H9 (cell line): ENCODE measurements around the gene IVNS1ABP. TPM values are rescaled to one million over a fixed set of nuclear protein-coding genes. Genes with fewer than 3 reads are reported as not detected.

Experiments
- DNase-seq: peaks from one replicate; pipeline ENCODE4 v3.0.0-alpha.2; 2017
- H2AFZ ChIP-seq: one replicate; pipeline ENCODE4 v1.6.1; 2013; ENCODE audit warnings: mild to moderate bottlenecking, low read length, control low read depth, moderate library complexity
- H2AK5ac ChIP-seq: 2 replicates; pipeline ENCODE4 v1.6.1; 2013; ENCODE audit warnings: low read length, control low read depth, mixed read lengths; ENCODE audit not compliant: insufficient read length
- H2BK120ac ChIP-seq: one replicate; pipeline ENCODE4 v1.6.1; 2013; ENCODE audit warnings: low read depth, mild to moderate bottlenecking, low read length, control low read depth, inconsistent platforms; ENCODE audit not compliant: poor library complexity, severe bottlenecking
- H2BK12ac ChIP-seq: 2 replicates; pipeline ENCODE4 v1.6.1; 2013; ENCODE audit warnings: low read length, control low read depth, mixed read lengths, low read depth; ENCODE audit not compliant: insufficient read length
- H2BK15ac ChIP-seq: 2 replicates; pipeline ENCODE4 v1.6.1; 2013; ENCODE audit warnings: low read depth, low read length, control low read depth
- H2BK20ac ChIP-seq: one replicate; pipeline ENCODE4 v1.6.1; 2013; ENCODE audit warnings: low read depth, mild to moderate bottlenecking, low read length, control low read depth, inconsistent platforms; ENCODE audit not compliant: poor library complexity, severe bottlenecking
- H2BK5ac ChIP-seq: 2 replicates; pipeline ENCODE4 v1.6.1; 2013; ENCODE audit warnings: low read length, control low read depth, mixed read lengths; ENCODE audit not compliant: insufficient read length
- H3K14ac ChIP-seq: 2 replicates; pipeline ENCODE4 v1.6.1; 2013; ENCODE audit warnings: low read length, control low read depth; ENCODE audit not compliant: insufficient read depth
- H3K18ac ChIP-seq: 2 replicates; pipeline ENCODE4 v1.6.1; 2013; ENCODE audit warnings: low read depth, mild to moderate bottlenecking, mixed read lengths, low read length, control low read depth; ENCODE audit not compliant: insufficient read length
- H3K23ac ChIP-seq: 2 replicates; pipeline ENCODE4 v1.6.1; 2013; ENCODE audit warnings: low read length, control low read depth, mixed read lengths, low read depth; ENCODE audit not compliant: insufficient read length
- H3K23me2 ChIP-seq: 2 replicates; pipeline ENCODE4 v1.6.1; 2013; ENCODE audit warnings: low read depth, mild to moderate bottlenecking, mixed read lengths, low read length, control low read depth; ENCODE audit not compliant: insufficient read length, poor library complexity, severe bottlenecking
- H3K27ac ChIP-seq: 2 replicates; pipeline ENCODE4 v1.5.1; 2013; ENCODE audit warnings: low read length, control low read depth, mixed read lengths, low read depth; ENCODE audit not compliant: insufficient read length
- H3K27me3 ChIP-seq: 2 replicates; pipeline ENCODE4 v1.6.1; 2013; ENCODE audit warnings: low read length, control low read depth, inconsistent platforms; ENCODE audit not compliant: insufficient read depth
- H3K4ac ChIP-seq: 2 replicates; pipeline ENCODE4 v1.6.1; 2013; ENCODE audit warnings: low read depth, mild to moderate bottlenecking, control low read depth, inconsistent platforms, low read length, moderate library complexity
- H3K4me1 ChIP-seq: 2 replicates; pipeline ENCODE4 v1.6.1; 2013; ENCODE audit warnings: low read length, control low read depth, inconsistent platforms; ENCODE audit not compliant: insufficient read depth
- H3K4me2 ChIP-seq: 2 replicates; pipeline ENCODE4 v1.6.1; 2013; ENCODE audit warnings: low read length, control low read depth, mixed read lengths; ENCODE audit not compliant: insufficient read length, insufficient read depth
- H3K56ac ChIP-seq: 2 replicates; pipeline ENCODE4 v1.6.1; 2013; ENCODE audit warnings: low read depth, mild to moderate bottlenecking, mixed read lengths, low read length, control low read depth; ENCODE audit not compliant: insufficient read length
- H3K79me1 ChIP-seq: 2 replicates; pipeline ENCODE4 v1.6.1; 2013; ENCODE audit warnings: low read depth, mild to moderate bottlenecking, moderate library complexity, low read length, control low read depth, inconsistent platforms; ENCODE audit not compliant: insufficient read depth, poor library complexity, severe bottlenecking
- H3K79me2 ChIP-seq: 2 replicates; pipeline ENCODE4 v1.6.1; 2013; ENCODE audit warnings: low read length, control low read depth, inconsistent platforms; ENCODE audit not compliant: insufficient read depth
- H3K9ac ChIP-seq: 2 replicates; pipeline ENCODE4 v1.6.1; 2013; ENCODE audit warnings: low read length, control low read depth, mixed read lengths; ENCODE audit not compliant: insufficient read length; ENCODE audit errors: extremely low read depth
- H3K9me3 ChIP-seq: one replicate; pipeline ENCODE4 v1.6.1; 2013; ENCODE audit warnings: low read depth, low read length, inconsistent platforms; ENCODE audit not compliant: control insufficient read depth
- H3T11ph ChIP-seq: one replicate; pipeline ENCODE4 v1.6.1; 2013; ENCODE audit warnings: mild to moderate bottlenecking, low read length, control low read depth, inconsistent platforms
- H4K20me1 ChIP-seq: one replicate; pipeline ENCODE4 v1.6.1; 2013; ENCODE audit not compliant: control insufficient read depth, insufficient read length, insufficient read depth
- H4K5ac ChIP-seq: 2 replicates; pipeline ENCODE4 v1.6.1; 2013; ENCODE audit warnings: low read depth, mild to moderate bottlenecking, mixed read lengths, low read length, control low read depth; ENCODE audit not compliant: insufficient read length
- H4K8ac ChIP-seq: replicated peaks from 2 replicates; pipeline ENCODE4 v1.6.1; 2013; ENCODE audit warnings: low read length, control low read depth, mixed read lengths, low read depth; ENCODE audit not compliant: insufficient read length
- H4K91ac ChIP-seq: 2 replicates; pipeline ENCODE4 v1.6.1; 2013; ENCODE audit warnings: low read depth, mild to moderate bottlenecking, moderate library complexity, mixed read lengths, low read length, control low read depth; ENCODE audit not compliant: insufficient read length
- H3K27ac Mint-ChIP-seq, 3 experiments: 2 replicates in 2 of 3; 3 replicates in 1 of 3; pipeline ENCODE4 v1.8.0; 2020 to 2021; ENCODE audit warnings: mixed read lengths in 3 of 3, mild to moderate bottlenecking in 1 of 3, moderate library complexity in 1 of 3
- H3K27me3 Mint-ChIP-seq: 2 replicates; pipeline ENCODE4 v1.8.0; 2021; ENCODE audit warnings: low read depth, mild to moderate bottlenecking, moderate library complexity, mixed read lengths
- H3K36me3 Mint-ChIP-seq, 3 experiments: 2 replicates in 2 of 3; 3 replicates in 1 of 3; pipeline ENCODE4 v1.8.0; 2020 to 2021; ENCODE audit warnings: low read depth in 3 of 3, mixed read lengths in 3 of 3; ENCODE audit not compliant: insufficient read depth in 1 of 3
- H3K4me1 Mint-ChIP-seq, 2 experiments: 2 replicates each; pipeline ENCODE4 v1.8.0; 2020; ENCODE audit warnings: mixed read lengths in 2 of 2
- H3K4me3 Mint-ChIP-seq, 2 experiments: 2 replicates in 1 of 2; 3 replicates in 1 of 2; pipeline ENCODE4 v1.8.0; 2020 to 2021; ENCODE audit warnings: mild to moderate bottlenecking in 2 of 2, mixed read lengths in 2 of 2, moderate library complexity in 1 of 2
- H3K9me3 Mint-ChIP-seq, 2 experiments: 2 replicates in 1 of 2; 3 replicates in 1 of 2; pipeline ENCODE4 v1.8.0; 2020; ENCODE audit warnings: mild to moderate bottlenecking in 2 of 2, mixed read lengths in 2 of 2, moderate library complexity in 1 of 2
- WGBS: extraction: QIAGEN DNeasy Blood & Tissue Kit; methylation state at CpG from one replicate; pipeline ENCODE4 v1.1.7; 2013; ENCODE audit warnings: missing lambda C conversion rate, low lambda C conversion rate, mixed read lengths; ENCODE audit not compliant: insufficient read length; ENCODE audit errors: extremely low coverage; 5-methylcytosine and 5-hydroxymethylcytosine counted together
- total RNA-seq: library from RNA; stranded (reverse); gene quantifications from 2 replicates; pipeline ENCODE4 v1.2.1, GENCODE V29; 2021
- TF ChIP-seq, protein P1 (sequence below): fragments of 200-600 bp; sonication (generic); conservative IDR thresholded peaks from 3 replicates; pipeline ENCODE4 v1.8.0; 2021; ENCODE audit warnings: antibody characterized with exemption, mild to moderate bottlenecking

Gene IVNS1ABP
- total RNA-seq, 1 experiment from 2014 or later, result 110 TPM

DNA sequence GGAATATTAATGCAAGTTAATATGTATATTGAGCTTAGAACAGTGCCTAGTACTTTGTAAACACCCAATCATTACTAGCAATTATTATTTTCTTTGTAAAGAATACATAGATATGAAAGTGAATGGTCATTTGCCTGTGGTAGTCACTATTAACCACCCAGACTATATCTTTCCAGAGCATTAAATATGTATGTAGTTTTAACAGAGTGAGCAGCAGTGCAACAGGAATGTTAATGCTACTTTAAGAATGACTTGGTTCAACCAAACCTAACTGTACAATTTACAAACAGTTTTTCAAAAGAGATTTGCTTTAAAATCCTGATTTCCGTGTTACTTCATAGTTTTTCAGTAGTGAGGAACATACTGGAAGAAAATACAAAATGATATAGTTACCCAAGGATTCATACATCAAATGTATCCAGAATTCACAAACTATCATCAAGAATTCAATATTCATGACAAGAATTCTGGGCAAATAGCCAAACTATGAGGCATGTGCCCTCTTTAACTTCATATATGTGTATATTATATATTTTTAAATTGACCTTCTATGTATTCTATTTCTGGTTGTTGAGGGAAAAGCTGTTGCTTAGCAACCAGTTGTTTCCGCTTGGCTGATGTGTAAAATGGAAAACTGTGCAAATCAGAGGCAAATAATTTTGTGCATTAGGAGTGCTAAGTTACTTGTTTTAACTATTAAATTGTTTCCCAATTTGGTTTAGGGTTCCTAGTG lies 34.9 kb upstream of the IVNS1ABP start:
- Mint-ChIP-seq H3K27me3 (no peaks in the 10 kb centered on the region), H3K36me3 (no peaks in the 10 kb centered on the region), H3K4me1 (no peaks in the 10 kb centered on the region), H3K4me3 (no peak overlapping the region), H3K9me3 (no peaks in the 10 kb centered on the region), H3K27ac (no peak overlapping the region)
- Histone ChIP-seq H2BK12ac (no peak overlapping the region), H3K4me1 (no peaks in the 10 kb centered on the region), H2BK20ac (no peak overlapping the region), H3K18ac (no peak overlapping the region), H3K9me3 (no peaks in the 10 kb centered on the region), H2BK5ac (no peak overlapping the region), H3K56ac (no peak overlapping the region), H3K27me3 (no peaks in the 10 kb centered on the region), H3K4me2 (no peak overlapping the region), H4K5ac (no peak overlapping the region), H3K79me1 (no peaks in the 10 kb centered on the region), H3K23me2 (no peaks in the 10 kb centered on the region), H4K20me1 (no peaks in the 10 kb centered on the region), H4K8ac (no peak overlapping the region), H3K79me2 (no peaks in the 10 kb centered on the region), H2BK120ac (no peak overlapping the region), H2AK5ac (no peak overlapping the region), H3K4ac (no peak overlapping the region), H3K27ac (no peak overlapping the region), H3K9ac (no peak overlapping the region), H3K23ac (no peak overlapping the region), H3K14ac (no peak overlapping the region), H4K91ac (no peak overlapping the region), H2BK15ac (no peak overlapping the region), H3T11ph (no peak overlapping the region), H2AFZ (no peak overlapping the region)
- no CpG with 5 or more reads among the region's 2 CpGs for WGBS
- DNase-seq, result no peak
- TF ChIP-seq, protein P1, sequence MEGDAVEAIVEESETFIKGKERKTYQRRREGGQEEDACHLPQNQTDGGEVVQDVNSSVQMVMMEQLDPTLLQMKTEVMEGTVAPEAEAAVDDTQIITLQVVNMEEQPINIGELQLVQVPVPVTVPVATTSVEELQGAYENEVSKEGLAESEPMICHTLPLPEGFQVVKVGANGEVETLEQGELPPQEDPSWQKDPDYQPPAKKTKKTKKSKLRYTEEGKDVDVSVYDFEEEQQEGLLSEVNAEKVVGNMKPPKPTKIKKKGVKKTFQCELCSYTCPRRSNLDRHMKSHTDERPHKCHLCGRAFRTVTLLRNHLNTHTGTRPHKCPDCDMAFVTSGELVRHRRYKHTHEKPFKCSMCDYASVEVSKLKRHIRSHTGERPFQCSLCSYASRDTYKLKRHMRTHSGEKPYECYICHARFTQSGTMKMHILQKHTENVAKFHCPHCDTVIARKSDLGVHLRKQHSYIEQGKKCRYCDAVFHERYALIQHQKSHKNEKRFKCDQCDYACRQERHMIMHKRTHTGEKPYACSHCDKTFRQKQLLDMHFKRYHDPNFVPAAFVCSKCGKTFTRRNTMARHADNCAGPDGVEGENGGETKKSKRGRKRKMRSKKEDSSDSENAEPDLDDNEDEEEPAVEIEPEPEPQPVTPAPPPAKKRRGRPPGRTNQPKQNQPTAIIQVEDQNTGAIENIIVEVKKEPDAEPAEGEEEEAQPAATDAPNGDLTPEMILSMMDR, result no peak
